ENCODE data around the gene DNAH17. TPM values are rescaled to one million over a fixed set of nuclear protein-coding genes. Genes with fewer than 3 reads are reported as not detected.

The DNAH17 gene
- total RNA-seq, 1 experiment from 2014 or later = 0.69 TPM

GRCh38 chr17:78619334-78619733 lies 42.1 kb upstream of the DNAH17 start:
- DNase-seq (ENCODE audit: low read depth, low spot score) (no peak), ATAC-seq (no peak)

More at GRCh38 chr17:78619334-78619733, 42.1 kb upstream of the DNAH17 start:
- Histone ChIP-seq H3K4me2 (ENCODE audit: low read length) (no peak overlapping the region), H3K27ac (ENCODE audit: low read depth, low read length) (no peak overlapping the region), H3K9me3 (ENCODE audit: control insufficient read depth in 1 of 2, insufficient read depth in 1 of 2, low read depth in 1 of 2, low read length in 2 of 2) (no peaks in the 10 kb centered on the region), H3K4me3 (replicated peaks in 1 of 2; ENCODE audit: low read depth in 1 of 2, low read length in 2 of 2) (no peak overlapping the region), H3K9me2 (ENCODE audit: insufficient read depth) (no peaks in the 10 kb centered on the region), H3K79me2 (ENCODE audit: insufficient read depth, low read length) (no peaks in the 10 kb centered on the region), H4K20me1 (ENCODE audit: insufficient read depth) (no peaks in the 10 kb centered on the region), H3K4me1 (ENCODE audit: control insufficient read depth in 1 of 2, insufficient read depth in 2 of 2, low read length in 2 of 2) (no peaks in the 10 kb centered on the region), H3K9ac (ENCODE audit: low read length) (no peak overlapping the region), H3K36me3 (ENCODE audit: control insufficient read depth in 1 of 2, insufficient read depth in 2 of 2, low read length in 2 of 2) (no peaks in the 10 kb centered on the region), H3K27me3 (ENCODE audit: insufficient read depth, low read length) (no peaks in the 10 kb centered on the region), H2AFZ (ENCODE audit: low read depth, low read length, poor library complexity, severe bottlenecking) (no peak overlapping the region)
- intact Hi-C loops (cut with micrococcal nuclease) = no loop called here
- no peak for TF ChIP-seq POLR2A (IDR thresholded peaks at IDR 0.05; ENCODE audit: borderline replicate concordance, extremely low read depth, insufficient read depth, insufficient read length)
- no peak for TF ChIP-seq EZH2phosphoT487 (IDR thresholded peaks at IDR 0.05; ENCODE audit: borderline replicate concordance)
- TF ChIP-seq ZNF274 (IDR thresholded peaks at IDR 0.05; ENCODE audit: low read depth, low read length) = no peak
- TF ChIP-seq ZBTB33 (IDR thresholded peaks at IDR 0.05; ENCODE audit: extremely low read depth, insufficient replicate concordance, low read length) = no peak
- TF ChIP-seq CTCF (IDR thresholded peaks at IDR 0.05 in 2 of 3, conservative IDR thresholded peaks at IDR 0.05 in 1 of 3; ENCODE audit: borderline replicate concordance in 1 of 3, insufficient read depth in 1 of 3, low read depth in 2 of 3, low read length in 2 of 3) = no peak
- no peak for TF ChIP-seq YY1 (IDR thresholded peaks at IDR 0.05; ENCODE audit: extremely low read depth, insufficient replicate concordance, low read depth, low read length)
- no peak for TF ChIP-seq CEBPB (IDR thresholded peaks at IDR 0.05; ENCODE audit: low read depth)
- no peak for TF ChIP-seq ATF3 (IDR thresholded peaks at IDR 0.05)
- TF ChIP-seq MAX (IDR thresholded peaks at IDR 0.05) = no peak
- TF ChIP-seq EZH2 (IDR thresholded peaks at IDR 0.05) = no peak
- TF ChIP-seq SRF (IDR thresholded peaks at IDR 0.05; ENCODE audit: low read depth) = no peak
- no peak for TF ChIP-seq JUND (IDR thresholded peaks at IDR 0.05)
- TF ChIP-seq SIN3A (IDR thresholded peaks at IDR 0.05; ENCODE audit: low read depth) = no peak
- TF ChIP-seq RAD21 (IDR thresholded peaks at IDR 0.05; ENCODE audit: low read depth) = no peak
- no peak for TF ChIP-seq CBX3 (IDR thresholded peaks at IDR 0.05; ENCODE audit: low read depth)
- no peak for TF ChIP-seq FOSL1 (IDR thresholded peaks at IDR 0.05; ENCODE audit: low read depth)
- no peak for TF ChIP-seq TCF7L2 (IDR thresholded peaks at IDR 0.05; ENCODE audit: borderline replicate concordance, extremely low read depth, insufficient read depth, insufficient read length)
- BruUV-seq (replicated peaks) = no TSS peak
- ChIA-PET POLR2A (no interaction called here), RAD21 (ENCODE audit: low non-redundant PET in 1 of 2, low total read pairs in 2 of 2, uncharacterized antibody in 2 of 2, unreplicated experiment in 2 of 2) (no interaction called here), CTCF (no interaction called here)

Measured in HCT116 (cell line).